Measurements from ENCODE around the gene HOXB13.

DNA sequence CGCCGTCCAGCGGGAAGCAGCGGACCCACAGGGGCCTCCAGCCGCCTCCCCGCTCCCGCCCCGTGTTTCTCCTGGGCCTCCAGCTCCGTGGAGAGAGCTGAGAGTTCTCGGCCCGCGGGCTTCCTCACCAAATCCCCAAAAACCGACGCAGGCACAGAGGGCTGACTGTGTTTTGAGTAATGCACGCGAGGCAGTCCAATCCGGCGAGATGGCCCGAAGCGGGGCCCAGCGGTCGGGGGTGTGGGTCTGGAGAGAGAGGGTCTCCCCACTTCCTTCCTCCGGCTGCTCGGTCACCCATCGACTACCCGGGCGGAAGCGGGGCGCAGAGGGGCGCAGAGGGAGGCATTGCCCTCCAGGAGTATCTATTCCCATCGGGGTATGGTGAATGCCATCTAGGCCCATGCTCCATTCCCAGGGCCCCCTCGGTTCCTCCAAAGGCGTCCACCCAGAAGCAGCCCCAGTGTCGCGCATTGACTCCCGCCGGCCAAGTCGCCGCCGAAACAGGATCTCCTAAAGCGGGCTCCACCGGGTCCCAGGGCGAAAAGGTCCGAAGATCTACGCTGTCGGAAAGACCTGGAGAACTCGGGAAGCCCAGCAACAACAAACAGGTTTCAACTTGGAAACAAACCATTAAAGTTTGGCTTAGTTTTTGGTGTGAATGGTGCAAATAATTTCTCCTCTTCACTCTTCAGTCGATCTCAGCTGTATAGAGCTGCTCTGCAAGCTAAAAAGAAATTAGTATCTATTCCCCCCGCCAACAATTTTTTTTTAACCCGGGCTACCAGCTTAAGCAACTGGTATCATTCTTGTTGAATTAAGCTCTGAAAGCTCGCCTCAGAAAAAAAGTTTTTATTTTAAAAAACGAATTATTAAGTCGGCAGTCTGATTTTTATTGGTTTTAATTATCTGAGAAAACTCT, 19.2 kb upstream of the HOXB13 start:
- TF ChIP-seq, protein P1, sequence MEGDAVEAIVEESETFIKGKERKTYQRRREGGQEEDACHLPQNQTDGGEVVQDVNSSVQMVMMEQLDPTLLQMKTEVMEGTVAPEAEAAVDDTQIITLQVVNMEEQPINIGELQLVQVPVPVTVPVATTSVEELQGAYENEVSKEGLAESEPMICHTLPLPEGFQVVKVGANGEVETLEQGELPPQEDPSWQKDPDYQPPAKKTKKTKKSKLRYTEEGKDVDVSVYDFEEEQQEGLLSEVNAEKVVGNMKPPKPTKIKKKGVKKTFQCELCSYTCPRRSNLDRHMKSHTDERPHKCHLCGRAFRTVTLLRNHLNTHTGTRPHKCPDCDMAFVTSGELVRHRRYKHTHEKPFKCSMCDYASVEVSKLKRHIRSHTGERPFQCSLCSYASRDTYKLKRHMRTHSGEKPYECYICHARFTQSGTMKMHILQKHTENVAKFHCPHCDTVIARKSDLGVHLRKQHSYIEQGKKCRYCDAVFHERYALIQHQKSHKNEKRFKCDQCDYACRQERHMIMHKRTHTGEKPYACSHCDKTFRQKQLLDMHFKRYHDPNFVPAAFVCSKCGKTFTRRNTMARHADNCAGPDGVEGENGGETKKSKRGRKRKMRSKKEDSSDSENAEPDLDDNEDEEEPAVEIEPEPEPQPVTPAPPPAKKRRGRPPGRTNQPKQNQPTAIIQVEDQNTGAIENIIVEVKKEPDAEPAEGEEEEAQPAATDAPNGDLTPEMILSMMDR (IDR thresholded peaks at IDR 0.05): no peak
- TF ChIP-seq POLR2A (IDR thresholded peaks at IDR 0.05) (no peak), POLR2AphosphoS5 (IDR thresholded peaks at IDR 0.05) (no peak)

Measured in prostate gland (tissue), 2 donors.